A673 (cell line): ENCODE results near the gene SMDT1.

Experiments
- CTCF ChIP-seq: fragments of 300-800, 200-600 bp; sonication (generic); conservative IDR thresholded peaks from 2 replicates; pipeline ENCODE4 v1.5.1; 2017; ENCODE audit warnings: low read depth, mild to moderate bottlenecking, antibody characterized with exemption, low read length, moderate library complexity, mixed read lengths
- EZH2 ChIP-seq: fragments of 200-600 bp; sonication (generic); IDR thresholded peaks from 2 replicates; pipeline ENCODE4 v1.6.1; 2017; ENCODE audit warnings: borderline replicate concordance, low read depth, mild to moderate bottlenecking, mixed read lengths, antibody characterized with exemption, low read length; ENCODE audit not compliant: poor library complexity, severe bottlenecking

- TF ChIP-seq CTCF (no peak), EZH2 (no peak)
Observed at GRCh38 chr22:42064629-42065028, 14.9 kb upstream of the SMDT1 start.
